Thoracic aorta (tissue), 2 donors: ENCODE results near the gene DERA. TPM values are rescaled to one million over a fixed set of nuclear protein-coding genes. Genes with fewer than 3 reads are reported as not detected.
"Not testable (repeated sequence)": the region's sequence is repeated elsewhere in the genome, so short reads cannot be mapped to it uniquely, and the experiment has no call there.

ENCODE experiments used
- ATAC-seq: fragments of 150-250 bp; one replicate; pipeline ENCODE4 v1.8.0; 2017; ENCODE audit warnings: low read depth; ENCODE audit not compliant: insufficient number of reproducible peaks, low FRiP score
- DNase-seq: peaks from one replicate; pipeline ENCODE4 v3.0.0-alpha.2; 2020; ENCODE audit warnings: low spot score
- H3K27ac ChIP-seq, 2 donors: fragments of 200-600 bp; sonication (generic); 1 replicate in 1 of 2; 2 replicates in 1 of 2; pipeline ENCODE4 v1.5.1; 2016; ENCODE audit warnings: mild to moderate bottlenecking in 2 of 2, moderate library complexity in 2 of 2
- H3K27me3 ChIP-seq: fragments of 200-600 bp; sonication (generic); replicated peaks from 2 replicates; pipeline ENCODE4 v1.6.0; 2016; ENCODE audit warnings: mild to moderate bottlenecking; ENCODE audit not compliant: insufficient read depth
- H3K36me3 ChIP-seq: fragments of 200-600 bp; sonication (generic); one replicate; pipeline ENCODE4 v1.5.1; 2016
- H3K4me1 ChIP-seq, 2 donors: fragments of 200-600 bp; sonication (generic); 1 replicate in 1 of 2; 2 replicates in 1 of 2; pipeline versions ENCODE4 v1.5.1 to v1.6.0; 2016; ENCODE audit warnings: low read depth in 2 of 2, mild to moderate bottlenecking in 1 of 2; ENCODE audit not compliant: control insufficient read depth in 1 of 2
- H3K4me3 ChIP-seq: fragments of 200-600 bp; sonication (generic); 2 replicates; pipeline ENCODE4 v1.5.1; 2016; ENCODE audit warnings: mild to moderate bottlenecking
- H3K9me3 ChIP-seq: fragments of 200-600 bp; sonication (generic); 2 replicates; pipeline ENCODE4 v1.5.1; 2016
- total RNA-seq, 2 donors: library from RNA; depleted of rRNA; stranded (reverse); fragments of >200 nt; gene quantifications; one replicate each; pipeline versions ENCODE4 v1.1.0 to v1.2.3, GENCODE V29; 2016
- TF ChIP-seq, protein P1 (sequence below): fragments of 200-600 bp; sonication (generic); IDR thresholded peaks from one replicate; pipeline ENCODE4 v1.5.1; 2019; ENCODE audit warnings: antibody characterized with exemption

DERA gene
- total RNA-seq, 2 donors from 2014 or later, result 25.5 to 47.4 TPM

DNA sequence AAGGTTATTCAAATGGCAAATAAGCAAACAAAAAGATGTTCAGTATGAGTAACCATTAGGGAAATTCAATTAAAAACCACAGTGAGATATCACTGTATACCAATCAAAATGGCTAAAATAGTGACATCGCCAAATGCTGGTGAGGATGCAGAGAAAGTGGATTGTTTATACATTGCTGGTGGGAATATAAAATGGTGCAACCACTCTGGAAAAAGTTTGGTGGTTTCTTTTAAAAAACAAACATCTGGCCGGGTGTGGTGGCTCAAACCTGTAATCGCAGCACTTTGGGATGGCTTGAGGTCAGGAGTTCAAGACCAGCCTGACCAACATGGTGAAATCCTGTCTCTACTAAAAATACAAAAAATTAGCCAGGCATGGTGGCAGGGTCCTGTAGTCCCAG, 42.9 kb upstream of the DERA start:
- H3K9me3 ChIP-seq, result no peaks in the 10 kb centered on the region
- DNase-seq (no peak), ATAC-seq (no peak)
- H3K4me1 ChIP-seq, result no peaks in the 10 kb centered on the region
- H3K27me3 ChIP-seq, result no peaks in the 10 kb centered on the region
- no peak overlapping the region for H3K27ac ChIP-seq
- TF ChIP-seq, protein P1, sequence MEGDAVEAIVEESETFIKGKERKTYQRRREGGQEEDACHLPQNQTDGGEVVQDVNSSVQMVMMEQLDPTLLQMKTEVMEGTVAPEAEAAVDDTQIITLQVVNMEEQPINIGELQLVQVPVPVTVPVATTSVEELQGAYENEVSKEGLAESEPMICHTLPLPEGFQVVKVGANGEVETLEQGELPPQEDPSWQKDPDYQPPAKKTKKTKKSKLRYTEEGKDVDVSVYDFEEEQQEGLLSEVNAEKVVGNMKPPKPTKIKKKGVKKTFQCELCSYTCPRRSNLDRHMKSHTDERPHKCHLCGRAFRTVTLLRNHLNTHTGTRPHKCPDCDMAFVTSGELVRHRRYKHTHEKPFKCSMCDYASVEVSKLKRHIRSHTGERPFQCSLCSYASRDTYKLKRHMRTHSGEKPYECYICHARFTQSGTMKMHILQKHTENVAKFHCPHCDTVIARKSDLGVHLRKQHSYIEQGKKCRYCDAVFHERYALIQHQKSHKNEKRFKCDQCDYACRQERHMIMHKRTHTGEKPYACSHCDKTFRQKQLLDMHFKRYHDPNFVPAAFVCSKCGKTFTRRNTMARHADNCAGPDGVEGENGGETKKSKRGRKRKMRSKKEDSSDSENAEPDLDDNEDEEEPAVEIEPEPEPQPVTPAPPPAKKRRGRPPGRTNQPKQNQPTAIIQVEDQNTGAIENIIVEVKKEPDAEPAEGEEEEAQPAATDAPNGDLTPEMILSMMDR, result no peak
- no peaks in the 10 kb centered on the region for H3K36me3 ChIP-seq
- H3K4me3 ChIP-seq, result no peak overlapping the region

DNA sequence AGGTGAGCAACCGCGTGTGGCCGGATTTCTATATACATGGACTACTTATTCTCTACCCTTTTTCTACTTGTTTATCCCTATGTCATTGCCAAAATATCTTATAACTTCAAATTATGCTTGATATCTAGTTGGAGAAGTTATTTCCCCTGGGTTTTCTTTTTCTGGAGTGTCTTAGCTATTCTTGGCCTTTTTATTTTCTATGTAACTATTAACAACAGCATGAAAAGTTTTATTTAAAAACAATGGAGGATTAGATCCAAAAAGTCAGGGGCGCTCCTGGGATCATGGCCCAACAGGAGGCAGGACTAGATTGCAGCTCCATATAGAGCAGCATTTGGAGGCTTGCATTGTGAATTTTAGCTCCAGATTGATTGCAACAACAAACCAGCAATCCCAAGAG, 37.6 kb upstream of the DERA start:
- H3K4me3 ChIP-seq, result no peak overlapping the region
- no peaks in the 10 kb centered on the region for H3K4me1 ChIP-seq
- H3K36me3 ChIP-seq, result no peaks in the 10 kb centered on the region
- H3K9me3 ChIP-seq, result no peaks in the 10 kb centered on the region
- no peak for ATAC-seq
- TF ChIP-seq, protein P1, result no peak
- no peaks in the 10 kb centered on the region for H3K27me3 ChIP-seq
- no peak overlapping the region for H3K27ac ChIP-seq
- DNase-seq, result no peak

DNA sequence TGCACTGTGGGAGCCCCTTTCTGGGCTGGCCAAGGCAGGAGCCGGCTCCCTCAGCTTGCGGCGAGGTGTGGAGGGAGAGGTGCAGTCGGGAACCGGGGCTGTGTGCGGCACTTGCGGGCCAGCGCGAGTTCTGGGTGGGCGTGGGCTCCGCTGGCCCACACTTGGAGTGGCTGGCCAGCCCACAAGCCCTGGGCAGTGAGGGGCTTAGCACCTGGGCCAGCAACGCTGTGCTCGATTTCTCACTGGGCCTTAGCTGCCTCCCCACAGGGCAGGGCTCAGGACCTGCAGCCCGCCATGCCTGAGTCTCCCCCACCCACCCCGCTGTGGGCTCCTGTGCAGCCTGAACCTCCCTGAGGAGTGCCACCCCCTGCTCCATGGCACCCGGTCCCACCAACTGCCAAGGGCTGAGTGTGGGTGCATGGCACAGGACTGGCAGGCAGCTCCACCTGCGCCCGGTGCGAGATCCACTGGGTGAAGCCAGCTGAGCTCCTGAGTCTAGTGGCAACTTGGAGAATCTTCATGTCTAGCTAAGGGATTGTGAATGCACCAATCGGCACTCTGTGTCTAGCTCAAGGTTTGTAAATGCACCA, 36.5 kb upstream of the DERA start:
- not testable (repeated sequence) for H3K4me1 ChIP-seq, DNase-seq, ATAC-seq, H3K4me3 ChIP-seq, H3K27ac ChIP-seq, H3K27me3 ChIP-seq, H3K9me3 ChIP-seq, H3K36me3 ChIP-seq

DNA sequence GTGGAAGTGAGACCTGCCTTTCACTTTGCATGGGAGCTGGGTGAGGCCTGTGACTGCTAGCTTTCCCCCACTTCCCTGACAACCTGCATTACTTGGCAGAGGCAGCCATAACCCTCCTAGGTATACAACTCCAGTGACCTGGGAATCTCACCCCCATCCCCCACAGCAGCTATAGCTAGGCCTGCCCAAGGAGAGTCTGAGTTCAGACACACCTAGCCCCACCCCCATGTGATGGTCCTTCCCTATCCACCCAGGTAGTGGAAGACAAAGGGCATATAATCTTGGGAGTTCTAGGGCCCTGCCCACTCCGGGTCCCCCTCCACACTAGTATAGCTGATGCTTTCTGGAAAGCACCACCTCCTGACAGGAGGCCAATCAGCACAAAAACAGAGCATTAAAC, 35.3 kb upstream of the DERA start:
- Histone ChIP-seq H3K27ac (no peak overlapping the region), H3K36me3 (no peaks in the 10 kb centered on the region), H3K27me3 (no peaks in the 10 kb centered on the region), H3K9me3 (no peaks in the 10 kb centered on the region), H3K4me1 (no peaks in the 10 kb centered on the region), H3K4me3 (no peak overlapping the region)
- ATAC-seq, result no peak
- DNase-seq, result no peak
- TF ChIP-seq, protein P1, result no peak

DNA sequence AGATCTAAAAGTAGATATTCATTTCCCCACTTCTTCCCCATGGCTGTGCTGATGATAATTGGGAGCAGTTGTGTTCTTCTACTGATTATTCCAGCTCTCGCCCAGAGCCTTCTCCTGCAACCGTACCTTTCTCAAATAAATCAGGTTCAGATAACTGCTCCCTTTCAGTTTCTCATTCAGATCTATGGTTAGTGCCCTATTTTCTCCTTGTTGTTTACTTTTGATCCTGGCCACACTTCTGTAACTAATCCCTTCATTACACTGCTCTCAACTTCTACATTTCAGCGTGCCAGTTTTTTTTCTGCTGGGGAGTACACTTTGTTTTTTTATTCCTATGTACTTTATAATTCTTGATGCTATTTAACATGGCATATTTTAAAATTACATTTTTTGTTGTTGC, 31.7 kb upstream of the DERA start:
- Histone ChIP-seq H3K9me3 (no peaks in the 10 kb centered on the region), H3K4me3 (no peak overlapping the region), H3K27ac (no peak overlapping the region), H3K4me1 (peaks cover 9 to 14% of the 10 kb centered on the region in 2 donors), H3K36me3 (no peaks in the 10 kb centered on the region), H3K27me3 (no peaks in the 10 kb centered on the region)
- ATAC-seq, result no peak
- no peak for DNase-seq
- TF ChIP-seq, protein P1, result no peak

DNA sequence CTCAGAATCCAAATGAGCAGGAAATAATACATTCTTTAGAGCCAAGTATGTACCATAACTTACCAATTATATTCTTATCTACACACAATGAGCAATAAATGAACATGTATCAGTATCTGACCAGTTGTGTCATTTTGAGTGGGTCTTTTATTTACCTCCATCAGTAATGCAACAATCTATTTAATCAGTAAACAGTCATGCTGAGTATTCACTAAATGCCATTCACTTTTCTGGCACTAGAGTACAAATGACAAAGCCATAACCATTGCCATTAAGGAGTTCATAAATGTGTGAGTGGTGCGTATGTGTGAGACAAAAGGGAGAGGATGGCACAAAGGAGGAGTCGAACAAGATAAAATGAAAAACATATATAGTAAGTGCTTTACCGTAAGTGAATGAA, 30.4 kb upstream of the DERA start:
- ATAC-seq (no peak), DNase-seq (no peak)
- H3K4me3 ChIP-seq, result no peak overlapping the region
- H3K9me3 ChIP-seq, result no peaks in the 10 kb centered on the region
- H3K4me1 ChIP-seq, result peaks cover 17 to 25% of the 10 kb centered on the region in 2 donors
- no peak overlapping the region for H3K27ac ChIP-seq
- H3K27me3 ChIP-seq, result no peaks in the 10 kb centered on the region
- TF ChIP-seq, protein P1, result no peak
- no peaks in the 10 kb centered on the region for H3K36me3 ChIP-seq
